GM10248 (cell line): ENCODE data around the gene CEP112.

Source experiments
- CTCF ChIA-PET: fragments of 300-600 bp; sonication (Branson Sonifier 250); formaldehyde crosslinking; extraction: SDS; loops from one replicate; lab custom pipeline; 2021; ENCODE audit warnings: antibody characterized with exemption; lab: Yijun Ruan, JAX
- POLR2A ChIA-PET: fragments of 350-650 bp; sonication (Branson Sonifier 250); formaldehyde crosslinking; extraction: SDS; loops from one replicate; lab custom pipeline; 2020; ENCODE audit warnings: antibody characterized with exemption; lab: Yijun Ruan, JAX
- DNase-seq: peaks from one replicate; pipeline ENCODE4 v3.0.0; 2012; ENCODE audit errors: extremely low spot score
- CTCF ChIP-seq: IDR thresholded peaks from 2 replicates; pipeline ENCODE4 v1.5.1; 2012; ENCODE audit warnings: mild to moderate bottlenecking, low read depth; ENCODE audit errors: extremely low read depth, missing control alignments, control extremely low read depth

CEP112 gene

GRCh38 chr17:66025551-66025950 is 166.4 kb downstream of the CEP112 start:
- DNase-seq, result no peak
- ChIA-PET CTCF (no interaction called here), POLR2A (no interaction called here)
- TF ChIP-seq CTCF, result no peak

- DNase-seq, result no peak
- ChIA-PET CTCF (no interaction called here), POLR2A (no interaction called here)
- TF ChIP-seq CTCF, result no peak
Observed at GRCh38 chr17:66021757-66022156, 170.2 kb downstream of the CEP112 start.

DNA sequence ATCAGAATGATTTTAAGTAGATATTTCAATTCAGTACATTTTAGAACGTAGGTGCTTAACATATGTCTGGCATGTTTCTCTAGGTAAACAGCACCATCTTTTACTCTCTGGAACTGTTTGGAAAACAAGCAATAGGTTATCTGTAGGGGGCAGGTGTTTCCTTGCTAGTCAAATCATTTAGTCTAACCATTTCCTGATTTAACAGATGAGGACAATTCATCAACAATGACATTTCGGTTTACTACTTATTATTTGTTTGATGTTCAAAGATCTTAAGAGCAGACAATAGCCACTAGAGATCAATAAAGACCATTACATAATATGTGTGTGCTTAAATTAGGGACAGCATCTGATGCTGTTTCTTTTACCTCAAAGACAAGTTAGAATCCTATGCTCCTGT is 173.1 kb downstream of the CEP112 start:
- DNase-seq, result no peak
- TF ChIP-seq CTCF, result no peak
- ChIA-PET CTCF (no interaction called here), POLR2A (no interaction called here)

DNA sequence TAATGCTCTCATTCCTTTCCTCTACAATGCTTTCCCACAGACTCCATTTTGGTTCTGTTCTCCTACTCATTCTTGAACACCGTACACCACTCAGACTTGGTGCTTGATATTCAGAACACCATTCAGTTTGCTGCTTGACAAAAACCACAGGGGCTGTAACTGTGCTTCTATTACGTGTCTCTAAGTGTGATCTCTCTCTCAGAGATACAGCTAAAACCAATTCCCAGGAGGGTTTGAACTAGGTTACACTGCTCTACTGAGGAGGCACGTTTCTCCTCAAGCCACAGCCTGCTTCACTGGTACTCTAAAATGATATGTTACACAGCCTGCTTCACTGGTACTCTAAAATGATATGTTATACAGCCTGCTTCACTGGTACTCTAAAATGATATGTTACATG is 175.7 kb downstream of the CEP112 start:
- POLR2A ChIA-PET, result no interaction called here
- TF ChIP-seq CTCF, result no peak
- CTCF ChIA-PET, result no interaction called here
- DNase-seq, result no peak

GRCh38 chr17:66008680-66009079 is 183.3 kb downstream of the CEP112 start:
- no peak for TF ChIP-seq CTCF
- POLR2A ChIA-PET, result no interaction called here
- CTCF ChIA-PET, result no interaction called here
- DNase-seq, result no peak

- CTCF ChIA-PET, result interaction anchor here (1.0 to 1.3 kb wide), 2 partner anchors 9 to 23 kb away, joined by 3 to 5 read pairs; no protein-coding TSS in a partner anchor
- TF ChIP-seq CTCF, result no peak
- POLR2A ChIA-PET, result no interaction called here
- no peak for DNase-seq
Observed at GRCh38 chr17:66006654-66007053, 185.3 kb downstream of the CEP112 start.

GRCh38 chr17:66002812-66003211 is 189.1 kb downstream of the CEP112 start:
- CTCF ChIA-PET, result no interaction called here
- TF ChIP-seq CTCF, result no peak

More at GRCh38 chr17:66002812-66003211, 189.1 kb downstream of the CEP112 start:
- DNase-seq, result no peak
- POLR2A ChIA-PET, result no interaction called here
